ES-I3 (cell line): ENCODE data around the gene IFT52.

ENCODE experiments used
- H3K36me3 ChIP-seq: 2 replicates; pipeline ENCODE4 v1.6.1; 2013; ENCODE audit warnings: mild to moderate bottlenecking, low read length, control low read depth, moderate library complexity; ENCODE audit not compliant: insufficient read depth
- H3K4me1 ChIP-seq: 2 replicates; pipeline ENCODE4 v1.6.1; 2013; ENCODE audit warnings: mild to moderate bottlenecking, control low read depth, low read length; ENCODE audit not compliant: insufficient read depth
- H3K9ac ChIP-seq: 2 replicates; pipeline ENCODE4 v1.6.1; 2013; ENCODE audit warnings: low read depth, mild to moderate bottlenecking, low read length, moderate library complexity
- H3K9me3 ChIP-seq: 2 replicates; pipeline ENCODE4 v1.6.1; 2013; ENCODE audit warnings: mild to moderate bottlenecking, low read length, moderate library complexity; ENCODE audit not compliant: control insufficient read depth, insufficient read depth

Gene IFT52

GRCh38 chr20:43590392-43591303 is at the start of gene IFT52:
Gene IFT52, plus strand, starts transcription at chr20:43590937. Its CDS starts 3,762 bp downstream, at chr20:43594699.
- Histone ChIP-seq H3K4me1 (no peaks in the 10 kb centered on the region), H3K36me3 (0 out of 2 replicates have a peak, but pooled peaks cover 5% of the 10 kb centered on the region), H3K9ac (peak within 1 kb of the TSS; percentile 85), H3K9me3 (no peaks in the 10 kb centered on the region)

GRCh38 chr20:43541214-43541613 is 49.5 kb upstream of the IFT52 start:
- Histone ChIP-seq H3K9me3 (no peaks in the 10 kb centered on the region), H3K9ac (no peak overlapping the region), H3K36me3 (0 out of 2 replicates have a peak, but pooled peaks cover 5% of the 10 kb centered on the region), H3K4me1 (no peaks in the 10 kb centered on the region)

- H3K9ac ChIP-seq = no peak overlapping the region
- H3K4me1 ChIP-seq = no peaks in the 10 kb centered on the region
- H3K36me3 ChIP-seq = 0 out of 2 replicates have a peak, but pooled peaks cover 5% of the 10 kb centered on the region
- no peaks in the 10 kb centered on the region; the same call in 1 of the 2 replicates for H3K9me3 ChIP-seq
These were observed 48.6 kb upstream of the IFT52 start for GRCh38 chr20:43542161-43542560.

GRCh38 chr20:43542674-43543073 is 48.1 kb upstream of the IFT52 start:
- H3K9me3 ChIP-seq = no peaks in the 10 kb centered on the region; the same call in 1 of the 2 replicates
- H3K9ac ChIP-seq = no peak overlapping the region
- H3K4me1 ChIP-seq = no peaks in the 10 kb centered on the region
- H3K36me3 ChIP-seq = 0 out of 2 replicates have a peak, but pooled peaks cover 5% of the 10 kb centered on the region

GRCh38 chr20:43543138-43543537 is 47.6 kb upstream of the IFT52 start:
- no peaks in the 10 kb centered on the region; the same call in 1 of the 2 replicates for H3K9me3 ChIP-seq
- H3K36me3 ChIP-seq = 0 out of 2 replicates have a peak, but pooled peaks cover 5% of the 10 kb centered on the region
- no peak overlapping the region for H3K9ac ChIP-seq

GRCh38 chr20:43544501-43544900 is 46.2 kb upstream of the IFT52 start:
- Histone ChIP-seq H3K9ac (no peak overlapping the region), H3K4me1 (no peaks in the 10 kb centered on the region), H3K36me3 (0 out of 2 replicates have a peak, but pooled peaks cover 5% of the 10 kb centered on the region), H3K9me3 (no peaks in the 10 kb centered on the region; the same call in 1 of the 2 replicates)

More at GRCh38 chr20:43543138-43543537, 47.6 kb upstream of the IFT52 start:
- H3K4me1 ChIP-seq = no peaks in the 10 kb centered on the region

GRCh38 chr20:43545837-43546578 is 44.7 kb upstream of the IFT52 start:
- no peaks in the 10 kb centered on the region for H3K4me1 ChIP-seq
- H3K9me3 ChIP-seq = no peaks in the 10 kb centered on the region; the same call in 1 of the 2 replicates
- no peak overlapping the region for H3K9ac ChIP-seq
- H3K36me3 ChIP-seq = 0 out of 2 replicates have a peak, but pooled peaks cover 5% of the 10 kb centered on the region

GRCh38 chr20:43548273-43548880 is 42.4 kb upstream of the IFT52 start:
- Histone ChIP-seq H3K9me3 (no peaks in the 10 kb centered on the region; the same call in 1 of the 2 replicates), H3K9ac (no peak overlapping the region), H3K36me3 (0 out of 2 replicates have a peak, but pooled peaks cover 5% of the 10 kb centered on the region), H3K4me1 (0 out of 2 replicates have a peak, but pooled peaks cover 5% of the 10 kb centered on the region)

GRCh38 chr20:43549416-43550065 is 41.2 kb upstream of the IFT52 start:
- Histone ChIP-seq H3K4me1 (0 out of 2 replicates have a peak, but pooled peaks cover 5% of the 10 kb centered on the region), H3K9ac (no peak overlapping the region)

GRCh38 chr20:43550456-43550855 is 40.3 kb upstream of the IFT52 start:
- Histone ChIP-seq H3K9ac (no peak overlapping the region), H3K9me3 (no peaks in the 10 kb centered on the region; the same call in 1 of the 2 replicates), H3K4me1 (0 out of 2 replicates have a peak, but pooled peaks cover 5% of the 10 kb centered on the region), H3K36me3 (no peaks in the 10 kb centered on the region)

More at GRCh38 chr20:43549416-43550065, 41.2 kb upstream of the IFT52 start:
- Histone ChIP-seq H3K9me3 (no peaks in the 10 kb centered on the region; the same call in 1 of the 2 replicates), H3K36me3 (no peaks in the 10 kb centered on the region)

- H3K36me3 ChIP-seq = no peaks in the 10 kb centered on the region
- H3K4me1 ChIP-seq = peaks cover 13% of the 10 kb centered on the region; the same call in 1 of the 2 replicates
- no peak overlapping the region for H3K9ac ChIP-seq
- no peaks in the 10 kb centered on the region for H3K9me3 ChIP-seq
These were observed 36.4 kb upstream of the IFT52 start for GRCh38 chr20:43554369-43554768.

GRCh38 chr20:43558412-43559146 is 32.2 kb upstream of the IFT52 start, which contains the start of gene SGK2:
Gene SGK2, plus strand, starts transcription at chr20:43559027. Its CDS starts 7,469 bp downstream, at chr20:43566496.
- Histone ChIP-seq H3K9ac (no peak within 1 kb of the TSS), H3K36me3 (no peaks in the 10 kb centered on the region), H3K9me3 (no peaks in the 10 kb centered on the region), H3K4me1 (peaks cover 8% of the 10 kb centered on the region; the same call in 1 of the 2 replicates)
